Measurements from ENCODE around the gene PRCC. TPM values are rescaled to one million over a fixed set of nuclear protein-coding genes. Genes with fewer than 3 reads are reported as not detected.

PRCC gene
- total RNA-seq, 1 donor, result 28.3 TPM

GRCh38 chr1:156744786-156745419 lies 22.4 kb upstream of the PRCC start:
- TF ChIP-seq CTCF (IDR thresholded peaks at IDR 0.05; ENCODE audit: insufficient read depth, low read length), result no peak
- DNase-seq (ENCODE audit: low read depth), result no peak
- H3K4me3 ChIP-seq (ENCODE audit: low read depth, low read length), result no peak overlapping the region

- DNase-seq (ENCODE audit: low read depth), result no peak
- TF ChIP-seq CTCF (IDR thresholded peaks at IDR 0.05; ENCODE audit: insufficient read depth, low read length), result no peak
- no peak overlapping the region for H3K4me3 ChIP-seq (ENCODE audit: low read depth, low read length)
Observed at GRCh38 chr1:156745881-156746280, 21.5 kb upstream of the PRCC start.

GRCh38 chr1:156746406-156746727 lies 21.0 kb upstream of the PRCC start:
- TF ChIP-seq CTCF (IDR thresholded peaks at IDR 0.05; ENCODE audit: insufficient read depth, low read length), result no peak
- peak overlapping the region; percentile 65 for H3K4me3 ChIP-seq (ENCODE audit: low read depth, low read length)
- DNase-seq (ENCODE audit: low read depth), result no peak

- peak; percentile 6 for TF ChIP-seq CTCF (IDR thresholded peaks at IDR 0.05; ENCODE audit: insufficient read depth, low read length)
- DNase-seq (ENCODE audit: low read depth), result peak; percentile 95
- peak overlapping the region; percentile 93 for H3K4me3 ChIP-seq (ENCODE audit: low read depth, low read length)
Observed at GRCh38 chr1:156746728-156747631, 20.4 kb upstream of the PRCC start.

GRCh38 chr1:156747742-156748669 lies 19.3 kb upstream of the PRCC start:
- no peak for TF ChIP-seq CTCF (IDR thresholded peaks at IDR 0.05; ENCODE audit: insufficient read depth, low read length)
- no peak for DNase-seq (ENCODE audit: low read depth)
- H3K4me3 ChIP-seq (ENCODE audit: low read depth, low read length), result peak overlapping the region; percentile 93

- DNase-seq (ENCODE audit: low read depth), result peak; percentile 72
- TF ChIP-seq CTCF (IDR thresholded peaks at IDR 0.05; ENCODE audit: insufficient read depth, low read length), result no peak
- peak overlapping the region; percentile 93 for H3K4me3 ChIP-seq (ENCODE audit: low read depth, low read length)
Observed at GRCh38 chr1:156748670-156749418, 18.5 kb upstream of the PRCC start.
